ENCODE data around the gene COASY.
A peak's percentile ranks its signal among the peaks of the same experiment; 100 is the strongest.
"Not testable (repeated sequence)": the region's sequence is repeated elsewhere in the genome, so short reads cannot be mapped to it uniquely, and the experiment has no call there.

COASY gene

DNA sequence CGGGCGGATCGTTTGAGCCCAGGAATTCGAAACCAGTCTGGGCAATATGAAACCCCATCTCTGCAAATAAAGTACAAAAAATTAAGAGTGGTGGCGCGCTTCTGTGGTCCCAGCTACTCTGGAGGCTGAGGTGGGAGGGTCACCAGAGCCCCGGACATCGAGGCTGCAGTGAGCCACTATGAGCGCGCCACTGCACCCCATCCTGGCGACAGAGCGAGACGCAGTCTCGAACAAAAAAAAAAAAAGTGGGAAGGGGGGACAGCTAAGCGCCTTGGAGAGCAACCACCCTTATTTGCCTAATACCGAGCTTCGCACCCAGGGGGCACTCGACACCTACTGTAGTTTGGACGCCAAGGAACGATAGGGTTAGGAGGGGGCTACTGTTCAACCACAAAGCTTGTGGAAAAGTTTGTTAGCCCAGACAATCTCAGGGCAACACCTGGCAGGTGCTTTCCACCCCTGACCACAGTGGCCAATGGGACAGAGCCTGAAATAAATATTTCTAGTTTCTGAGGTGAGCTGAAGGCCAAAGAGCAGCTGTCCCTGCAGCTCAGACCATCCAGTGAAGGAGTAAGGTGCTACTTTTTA, 16.4 kb downstream of the COASY start:
- no peak for FAIRE-seq

DNA sequence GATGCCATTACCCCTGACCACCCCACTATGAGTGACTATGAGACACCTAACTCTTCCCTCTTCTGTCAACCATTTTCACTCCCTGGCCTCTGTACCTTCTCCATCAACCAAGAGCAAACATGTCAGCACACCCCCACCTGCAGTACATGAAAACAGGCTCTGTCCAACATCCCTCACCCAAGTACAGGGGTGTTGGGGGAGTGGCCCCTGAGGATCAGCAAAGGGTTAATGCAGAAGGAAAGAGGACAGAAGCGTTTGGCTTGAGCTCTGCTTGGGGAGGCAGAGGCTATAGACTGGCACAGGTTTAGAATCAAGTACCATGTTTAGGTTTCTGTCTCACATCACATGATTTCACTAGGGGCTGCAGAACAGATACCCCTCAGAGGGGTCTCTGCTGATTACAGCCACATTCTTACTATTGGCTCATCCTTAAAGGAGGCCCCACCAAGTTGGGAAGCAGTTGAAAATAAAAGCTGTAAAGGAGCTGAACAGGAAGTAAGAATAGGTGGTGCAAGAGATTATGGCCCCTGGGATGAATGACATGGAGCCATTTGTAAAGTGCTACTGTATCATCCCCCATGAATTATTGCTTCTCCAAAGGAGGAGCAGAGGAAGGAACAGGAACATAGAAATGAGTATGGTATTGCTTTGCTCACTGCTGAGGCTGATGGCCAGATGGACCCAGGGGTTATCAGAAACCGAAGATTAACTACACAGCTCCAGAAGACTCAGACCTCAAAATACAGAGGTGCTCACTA, 18.0 kb downstream of the COASY start:
- FAIRE-seq = no peak

DNA sequence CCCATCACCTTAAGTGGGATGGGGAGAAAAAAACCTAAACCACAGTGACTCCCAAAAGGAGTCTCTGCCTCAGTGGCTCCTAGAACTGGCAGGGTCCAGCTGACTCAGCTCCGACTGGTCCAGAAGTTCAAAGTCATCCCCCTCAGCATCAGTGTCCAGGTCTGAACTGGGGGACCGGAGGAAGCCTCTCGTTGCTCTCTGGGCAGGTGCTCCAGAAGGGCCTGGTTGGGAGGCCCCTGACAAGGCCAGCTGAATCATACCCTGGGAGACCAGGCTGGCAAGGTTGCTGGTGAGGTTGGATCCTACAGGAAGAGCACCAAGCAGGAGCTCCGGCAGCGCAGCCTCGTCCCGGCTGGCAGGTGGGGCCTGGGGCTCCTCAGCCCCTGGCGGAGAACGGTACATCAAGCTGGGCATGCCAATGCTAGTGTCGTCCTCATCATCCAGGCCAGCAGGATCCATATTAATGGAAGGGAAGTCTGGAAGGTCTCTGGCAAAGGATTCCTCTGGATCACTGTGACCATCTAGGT, 19.9 kb downstream of the COASY start:
- FAIRE-seq = no peak

DNA sequence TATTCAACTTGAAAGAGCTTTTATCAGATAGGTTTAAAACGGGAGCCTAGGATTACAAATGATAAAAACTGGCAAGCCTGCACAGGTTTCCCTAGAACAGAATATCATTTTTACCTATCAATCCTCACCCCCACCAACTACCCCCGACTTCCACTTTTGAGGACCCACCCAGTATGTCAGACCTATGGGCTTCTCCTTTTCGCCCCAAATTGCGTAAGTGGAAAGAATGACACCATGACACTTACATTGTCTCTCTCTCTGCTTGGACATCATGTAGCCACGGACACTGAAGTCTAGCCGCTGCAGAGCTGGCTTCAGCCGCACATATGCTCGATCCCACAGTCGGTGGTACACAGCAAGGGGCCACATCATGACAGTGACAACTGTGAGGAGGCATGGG, 22.9 kb downstream of the COASY start:
- no peak for FAIRE-seq

DNA sequence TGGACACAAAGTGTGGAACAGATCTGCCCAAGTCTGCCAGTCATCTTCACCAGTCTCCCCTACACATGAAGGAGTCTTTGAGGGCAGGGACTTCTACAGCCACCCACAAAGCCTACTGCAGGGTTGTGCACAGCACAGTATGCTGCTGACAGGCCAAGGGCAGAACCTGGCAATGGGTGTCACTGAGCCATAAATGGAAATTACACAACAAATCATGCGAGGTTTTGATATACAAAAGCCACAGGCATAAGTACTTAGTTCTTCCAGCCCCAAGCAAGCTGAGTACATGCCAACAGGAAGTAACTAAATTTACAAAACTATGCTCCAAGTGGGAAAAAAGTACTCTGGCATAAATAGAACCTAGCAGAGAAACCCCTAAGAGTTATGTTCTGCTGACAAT, 23.4 kb downstream of the COASY start:
- no peak for FAIRE-seq

DNA sequence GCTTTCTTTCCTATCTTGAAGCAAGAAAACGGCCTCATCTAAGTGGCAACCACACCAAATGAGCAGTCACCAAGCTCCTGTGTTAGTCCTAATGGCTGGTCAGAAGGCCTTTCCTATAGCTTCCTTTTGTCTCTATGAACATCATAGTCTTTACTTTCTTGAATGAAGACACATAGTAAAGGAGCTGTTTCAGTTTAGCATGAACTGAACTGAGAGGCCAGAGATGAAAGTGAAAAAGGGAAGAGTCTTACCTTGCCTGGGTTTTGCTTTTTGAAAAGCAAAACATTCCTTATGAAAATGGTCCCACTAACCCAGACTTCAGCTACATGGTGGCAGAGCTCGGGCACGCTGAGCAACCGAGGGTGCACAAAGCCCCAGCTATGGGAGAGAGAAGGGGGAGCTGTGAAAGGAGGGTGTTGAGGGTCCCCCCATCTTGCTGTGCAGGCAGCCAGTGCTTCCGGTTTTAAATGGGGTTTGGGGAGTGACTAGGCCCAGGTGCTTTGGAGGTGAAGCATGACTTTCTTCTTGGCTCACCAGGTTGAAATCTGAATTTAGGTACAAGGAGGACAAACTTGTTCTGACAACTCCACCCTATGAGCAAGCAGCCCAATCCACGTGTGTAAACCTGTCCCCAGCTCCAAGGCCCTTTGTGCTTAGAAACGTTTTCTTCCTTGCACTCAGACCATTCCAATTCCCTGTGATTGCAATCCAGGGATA, 24.7 kb downstream of the COASY start:
- no peak for FAIRE-seq

DNA sequence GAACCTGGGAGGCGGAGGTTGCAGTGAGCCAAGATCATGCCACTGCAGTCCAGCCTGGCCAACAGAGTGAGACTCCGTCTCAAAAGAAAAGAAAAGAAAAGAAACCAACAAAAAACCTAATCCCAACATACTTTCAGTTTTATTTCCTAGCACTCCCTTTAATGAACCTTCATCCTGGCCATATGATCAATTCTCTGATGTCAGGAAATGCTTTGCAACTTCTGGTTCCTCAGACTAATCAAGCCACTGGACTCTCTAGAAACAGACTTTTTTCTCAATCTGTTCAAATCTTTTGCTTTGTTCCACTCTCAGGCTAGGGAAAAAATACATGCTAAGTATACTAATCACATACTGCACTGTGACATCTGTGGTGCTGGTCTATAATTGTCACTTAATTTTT, 28.9 kb downstream of the COASY start:
- no peak for FAIRE-seq

DNA sequence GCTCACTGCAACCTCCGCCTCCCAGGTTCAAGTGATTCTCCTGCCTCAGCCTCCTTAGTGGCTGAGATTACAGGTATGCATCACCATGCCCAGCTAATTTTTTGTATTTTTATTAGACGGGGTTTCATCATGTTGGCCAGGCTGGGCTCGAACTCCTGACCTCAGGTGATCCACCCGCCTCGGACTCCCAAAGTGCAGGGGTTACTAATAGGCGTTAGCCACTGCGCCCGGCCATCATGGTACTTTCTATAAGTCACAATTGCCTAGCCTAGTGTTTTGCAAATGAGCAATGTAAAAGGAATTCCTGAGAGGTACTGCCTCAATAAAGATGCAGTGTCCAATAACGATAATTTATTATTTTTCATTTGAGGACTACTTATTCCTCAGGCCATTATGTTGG, 29.5 kb downstream of the COASY start:
- no peak for FAIRE-seq

DNA sequence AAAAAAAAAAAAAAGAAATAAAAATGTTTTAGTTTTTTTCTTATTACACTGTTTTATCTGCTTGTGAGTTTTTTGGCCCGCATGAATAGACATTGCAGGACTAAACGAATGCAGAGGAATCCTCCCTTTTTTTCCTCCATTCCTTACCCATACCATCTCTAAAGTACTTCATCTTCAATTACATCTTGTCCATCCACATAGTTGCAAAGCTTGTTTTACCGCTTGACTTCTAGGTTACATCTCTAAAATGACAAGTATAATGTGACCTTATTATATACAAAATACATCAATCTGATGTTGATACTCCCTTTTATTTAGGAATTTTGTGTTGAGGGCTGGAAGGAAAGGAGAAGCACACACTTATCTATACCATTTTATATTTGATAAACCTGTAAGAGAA, 34.4 kb downstream of the COASY start:
- FAIRE-seq = no peak

DNA sequence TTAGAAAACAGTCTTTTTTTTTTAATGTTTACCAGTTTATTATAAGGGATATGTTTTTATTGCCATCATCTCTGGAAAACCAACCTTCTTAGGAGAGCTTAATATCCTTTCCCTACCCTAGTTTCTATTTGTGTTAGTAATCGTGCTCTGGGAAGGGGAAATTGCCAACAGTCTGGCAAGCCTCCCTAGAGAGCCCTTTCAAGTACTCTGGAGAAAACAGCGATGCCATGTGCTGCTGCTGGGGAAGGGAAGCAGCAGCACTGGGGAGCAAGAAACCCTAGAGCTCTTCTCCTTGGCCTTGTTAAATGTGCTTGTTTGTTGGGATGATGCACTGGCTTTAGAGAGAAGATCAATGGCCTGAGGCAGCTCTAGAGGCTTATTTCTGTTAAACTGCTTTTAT, 37.0 kb downstream of the COASY start:
- no peak for FAIRE-seq

DNA sequence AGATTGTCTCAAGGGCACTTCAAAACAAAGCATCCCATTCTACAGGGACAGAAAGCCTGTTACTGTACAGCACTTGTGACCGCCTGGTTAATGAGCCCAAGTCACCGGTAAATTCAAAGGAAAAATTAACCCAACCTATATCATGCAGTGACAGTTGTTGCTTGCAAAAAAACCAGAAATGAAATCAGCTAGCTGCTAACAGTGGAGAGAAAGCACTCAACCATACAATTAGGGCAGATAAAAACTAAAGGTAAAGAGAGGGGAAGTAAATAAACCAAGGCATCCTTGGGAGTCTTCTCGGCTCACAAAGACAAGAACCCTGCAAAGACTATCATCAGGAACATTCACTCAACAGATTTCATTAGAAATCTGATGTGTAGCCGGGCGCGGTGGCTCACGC, 41.4 kb downstream of the COASY start:
- FAIRE-seq = no peak

DNA sequence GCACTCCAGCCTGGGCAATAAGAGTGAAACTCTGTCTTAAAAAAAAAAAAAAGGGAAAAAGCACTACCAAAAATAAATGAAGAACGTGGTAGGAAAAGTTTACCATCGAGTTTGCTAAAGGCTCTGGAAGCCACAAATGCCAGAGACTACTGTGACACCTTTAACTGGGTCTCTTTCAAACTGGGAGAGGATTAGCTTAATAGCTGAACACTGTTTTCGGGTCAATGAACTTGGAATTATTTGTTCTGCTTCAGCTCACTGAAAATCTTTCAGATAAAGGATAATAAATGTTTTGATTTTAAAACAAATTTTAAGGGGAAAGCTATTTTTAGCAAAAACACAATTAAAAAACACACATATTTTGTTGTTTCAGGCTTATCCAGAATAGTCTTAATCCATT, 45.8 kb downstream of the COASY start:
- FAIRE-seq = no peak

DNA sequence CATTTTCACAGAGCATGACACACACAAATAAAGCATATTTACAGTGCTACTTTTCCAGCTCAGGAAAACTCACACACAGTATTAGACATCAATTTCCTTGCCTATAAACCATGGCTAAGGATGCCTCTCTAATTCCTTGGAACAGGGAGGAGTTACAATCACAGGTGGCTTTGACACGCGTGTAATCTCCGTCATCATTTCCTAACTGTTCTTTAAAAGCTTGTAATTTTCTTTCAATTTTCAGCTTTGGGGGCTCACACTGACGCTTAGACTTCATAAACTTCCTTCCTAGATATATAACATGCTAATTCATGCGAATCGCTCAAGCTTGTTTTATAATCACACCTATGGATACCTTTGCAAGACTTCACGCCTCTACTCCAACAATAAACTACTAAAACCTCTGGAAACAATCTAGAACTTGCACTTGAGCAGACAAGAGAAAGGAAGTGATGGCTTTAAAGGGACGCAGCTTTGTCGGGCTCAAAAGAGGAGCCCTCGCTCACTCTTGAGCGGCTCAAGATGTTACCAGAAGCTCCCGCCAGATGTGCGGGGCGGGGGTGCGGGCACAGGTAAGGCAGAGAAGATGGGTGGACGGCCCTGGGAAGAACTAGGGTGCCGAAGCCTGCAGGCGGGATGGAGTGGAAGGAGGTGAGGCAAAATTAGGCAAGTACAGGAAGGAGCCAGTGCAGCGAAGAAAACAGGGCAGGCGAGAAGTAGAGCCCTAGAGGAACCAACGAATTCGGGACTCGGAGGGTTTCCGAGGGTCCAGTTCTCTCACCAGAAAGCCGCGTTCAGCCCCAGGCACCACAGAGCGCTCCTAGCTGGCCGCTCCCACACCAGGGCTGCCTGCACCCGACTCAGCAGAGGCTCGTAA, 46.6 kb downstream of the COASY start:
- FAIRE-seq = no peak

DNA sequence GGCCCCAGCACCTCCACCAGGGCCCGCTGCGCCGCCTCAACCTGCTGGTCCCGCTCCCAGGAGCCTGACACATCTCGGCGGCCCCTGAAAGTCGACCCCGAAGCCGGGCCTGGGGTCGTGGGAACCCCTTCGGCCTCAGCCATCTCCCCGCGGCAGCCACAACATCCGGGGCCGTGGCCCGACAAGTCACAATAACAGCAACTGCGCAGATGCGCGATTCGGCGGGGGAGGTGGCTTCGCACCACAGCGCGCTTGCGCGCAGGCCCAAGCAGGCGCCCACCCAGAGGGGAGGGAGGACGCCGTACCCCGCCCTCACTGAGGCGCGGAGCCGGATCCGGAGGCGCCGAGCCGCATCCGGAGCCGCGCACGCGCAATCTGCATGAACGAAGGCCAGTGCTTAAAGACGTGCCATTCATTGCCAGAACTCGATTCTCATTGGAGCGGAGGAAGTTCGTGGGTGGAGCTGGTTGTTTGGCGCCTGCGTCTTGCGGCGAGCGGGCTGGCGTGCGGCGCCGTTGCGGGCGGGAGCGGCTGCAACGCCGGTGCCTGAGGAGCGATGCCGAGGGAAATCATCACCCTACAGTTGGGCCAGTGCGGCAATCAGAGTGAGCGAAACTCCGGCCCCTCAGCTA, 47.4 kb downstream of the COASY start, which contains the start of the genes RETREG3 and TUBG1:
Gene RETREG3, minus strand, starts transcription at position 193 of the 632 bp plus-strand sequence. Its CDS starts 50 bp downstream, at position 143.
Gene TUBG1, plus strand, starts transcription at position 502 of the 632 bp plus-strand sequence. Its CDS starts 55 bp downstream, at position 557.
- peak; percentile 96 for FAIRE-seq

DNA sequence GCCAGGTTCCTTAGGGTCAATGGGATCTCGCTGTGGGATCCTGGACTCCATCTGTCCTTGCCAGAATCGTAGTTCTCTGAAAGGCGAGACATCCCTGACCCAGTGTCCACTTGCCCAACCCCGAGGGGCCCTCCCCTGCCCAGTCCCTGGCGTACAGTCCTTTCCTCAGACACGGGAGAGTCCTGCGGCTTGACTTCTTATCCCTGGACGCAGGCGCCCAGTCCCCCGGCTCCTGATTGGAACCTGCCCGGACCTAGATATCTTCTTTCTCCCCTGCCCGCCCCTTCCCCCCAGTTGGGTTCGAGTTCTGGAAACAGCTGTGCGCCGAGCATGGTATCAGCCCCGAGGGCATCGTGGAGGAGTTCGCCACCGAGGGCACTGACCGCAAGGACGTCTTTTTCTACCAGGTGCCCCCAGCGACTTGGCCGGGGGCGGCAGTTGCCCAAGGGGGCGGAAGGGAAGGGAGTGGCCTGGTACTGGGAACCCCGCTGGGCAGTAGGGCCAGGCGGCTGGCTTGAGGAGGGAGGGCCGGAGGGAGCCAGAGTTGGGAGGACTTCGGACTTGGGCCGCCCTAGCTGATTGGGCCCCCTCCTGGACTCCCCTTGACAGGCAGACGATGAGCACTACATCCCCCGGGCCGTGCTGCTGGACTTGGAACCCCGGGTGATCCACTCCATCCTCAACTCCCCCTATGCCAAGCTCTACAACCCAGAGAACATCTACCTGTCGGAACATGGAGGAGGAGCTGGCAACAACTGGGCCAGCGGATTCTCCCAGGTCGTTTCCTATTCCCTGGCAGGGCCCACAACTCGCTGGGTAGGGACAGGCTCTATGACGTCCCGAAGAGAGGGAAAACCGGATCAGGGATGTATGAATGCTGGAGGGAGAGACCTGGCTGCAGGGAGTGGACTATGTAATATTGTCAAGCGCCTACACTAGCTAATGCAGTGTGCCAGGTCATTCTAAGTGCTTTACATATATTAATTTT, 48.2 kb downstream of the COASY start:
- FAIRE-seq = not testable (repeated sequence)

DNA sequence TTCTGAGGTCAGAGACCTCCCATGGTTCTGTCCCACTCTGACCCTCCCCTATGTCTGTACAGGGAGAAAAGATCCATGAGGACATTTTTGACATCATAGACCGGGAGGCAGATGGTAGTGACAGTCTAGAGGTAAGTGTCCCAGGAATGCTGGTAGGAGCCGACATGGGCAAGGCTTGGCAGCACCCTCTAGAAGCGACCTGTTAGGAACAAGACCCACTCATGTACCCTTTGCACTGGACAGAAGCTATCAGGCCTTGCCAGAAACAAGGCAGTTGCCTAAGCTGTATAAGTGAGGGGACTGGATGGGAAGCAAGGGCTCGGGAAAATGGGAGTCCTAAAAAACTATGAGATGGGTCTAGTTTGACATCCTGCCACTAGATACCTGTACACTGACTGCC, 50.1 kb downstream of the COASY start:
- FAIRE-seq = no peak

DNA sequence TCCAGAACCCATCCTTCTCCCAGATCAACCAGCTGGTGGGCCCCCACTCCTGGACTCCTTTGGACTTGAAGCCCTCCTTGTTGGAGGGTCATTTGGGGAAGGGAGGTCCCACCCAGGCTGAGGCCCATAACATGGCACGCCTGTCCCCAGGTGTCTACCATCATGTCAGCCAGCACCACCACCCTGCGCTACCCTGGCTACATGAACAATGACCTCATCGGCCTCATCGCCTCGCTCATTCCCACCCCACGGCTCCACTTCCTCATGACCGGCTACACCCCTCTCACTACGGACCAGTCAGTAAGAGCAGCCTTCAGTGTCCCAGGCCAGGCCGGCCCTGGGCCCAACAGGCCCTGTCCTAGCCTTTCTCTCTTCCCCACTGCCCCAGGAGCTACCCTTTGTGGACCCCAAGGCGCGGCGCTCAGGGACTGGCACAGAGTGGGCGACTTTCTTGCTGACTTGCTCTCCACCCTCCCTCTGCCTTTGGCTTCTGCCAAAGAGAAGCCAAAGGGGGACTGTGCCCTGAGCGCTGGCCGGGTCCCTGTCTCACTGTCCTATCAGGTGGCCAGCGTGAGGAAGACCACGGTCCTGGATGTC, 51.8 kb downstream of the COASY start:
- FAIRE-seq = no peak

All from G401.6 (cell line).